Stimulated activated CD8-positive, alpha-beta memory T cell treated with anti-CD3 and anti-CD28 coated beads, Interleukin-15, amount 100 ng/mL, for 1 hour (primary cell): ENCODE results near the gene GZMB.
"Not testable (repeated sequence)": the region's sequence is repeated elsewhere in the genome, so short reads cannot be mapped to it uniquely, and the experiment has no call there.

Source experiments
- DNase-seq: peaks from one replicate; pipeline ENCODE4 v3.0.0-alpha.2; 2020; ENCODE audit warnings: low read depth

The GZMB gene

GRCh38 chr14:24630872-24631477, 3.0 kb downstream of the GZMB start:
- DNase-seq, result no peak

DNA sequence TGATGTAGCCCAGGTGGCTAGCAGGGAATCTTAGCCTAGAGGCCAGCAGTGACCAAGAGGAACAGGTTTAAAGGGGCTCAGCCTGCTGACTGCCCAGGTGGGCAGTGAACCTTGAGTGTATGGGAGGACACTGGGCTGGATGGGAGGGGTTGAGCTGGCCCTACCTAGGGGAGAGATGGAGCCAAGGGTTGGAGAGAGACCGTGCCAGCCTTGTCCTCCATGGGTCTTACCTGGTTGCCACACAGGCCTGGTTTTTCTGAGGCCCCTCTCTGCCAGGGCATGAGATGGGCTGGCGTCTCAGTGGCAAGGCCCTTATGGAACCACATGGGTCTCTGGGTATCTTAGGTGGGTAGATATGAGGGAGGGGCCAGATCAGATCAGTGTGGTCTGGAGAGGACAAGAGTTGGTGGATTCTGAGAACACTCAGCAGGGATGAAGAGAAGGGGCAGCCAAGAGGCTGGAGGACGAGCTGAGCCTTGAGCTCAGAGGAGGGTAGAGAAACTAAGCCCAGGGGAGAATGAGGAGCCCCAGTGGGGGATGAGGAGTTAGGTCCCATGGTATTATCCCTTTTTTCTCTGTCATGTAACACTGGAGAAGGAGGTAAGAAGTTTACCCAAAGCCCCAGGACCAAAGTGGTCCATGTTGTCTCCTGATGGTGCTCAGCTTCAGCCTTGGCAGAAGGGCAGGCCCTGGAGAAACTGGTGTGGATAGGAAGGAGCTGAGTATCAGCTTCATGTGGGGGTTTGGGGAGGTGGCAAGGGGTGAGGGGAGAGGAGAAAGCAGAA, 3.7 kb downstream of the GZMB start:
- DNase-seq, result no peak

GRCh38 chr14:24629521-24629920, 4.5 kb downstream of the GZMB start:
- DNase-seq, result no peak

- no peak for DNase-seq
These were observed 20.2 kb downstream of the GZMB start for GRCh38 chr14:24613747-24614146.

GRCh38 chr14:24613241-24613640, 20.7 kb downstream of the GZMB start:
- no peak for DNase-seq

GRCh38 chr14:24612196-24612595, 21.8 kb downstream of the GZMB start:
- no peak for DNase-seq

DNA sequence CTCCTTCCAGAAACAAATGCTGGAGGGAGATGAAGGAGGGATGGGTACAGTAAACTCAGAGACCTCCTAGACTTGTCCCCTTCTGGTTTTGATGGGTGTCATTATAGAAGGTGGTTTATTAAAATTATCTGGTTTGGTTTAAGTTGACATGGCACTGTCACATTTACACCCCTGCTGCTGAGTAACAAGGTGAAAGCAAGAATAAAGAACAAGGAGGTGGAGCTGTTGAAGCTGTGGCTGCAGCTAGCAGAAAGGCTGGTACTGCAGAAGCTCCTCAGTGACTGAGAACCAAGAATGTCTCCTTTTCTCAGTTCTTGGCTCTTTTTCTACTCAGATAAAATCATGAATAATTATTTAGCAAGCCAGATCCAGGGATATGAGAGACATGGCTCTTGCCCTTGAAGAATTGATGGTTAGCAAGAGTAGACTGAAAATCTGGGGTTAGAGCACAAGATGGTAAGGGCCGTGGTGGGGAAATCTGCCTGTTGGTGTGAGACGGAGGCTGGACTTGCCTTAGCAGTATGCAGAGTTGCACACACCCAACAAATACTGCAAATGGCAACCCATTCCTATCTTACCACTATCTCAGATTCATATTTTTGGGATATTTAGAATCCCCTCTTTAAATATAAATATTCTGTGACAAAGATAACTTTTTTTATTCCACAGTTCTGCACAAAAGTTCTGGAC, 24.2 kb downstream of the GZMB start, which contains the start of gene GZMH:
TSS of gene GZMH (minus strand) at position 31 of the 690 bp plus-strand sequence. CDS start 72 bp downstream, outside the sequence.
- no peak for DNase-seq

DNA sequence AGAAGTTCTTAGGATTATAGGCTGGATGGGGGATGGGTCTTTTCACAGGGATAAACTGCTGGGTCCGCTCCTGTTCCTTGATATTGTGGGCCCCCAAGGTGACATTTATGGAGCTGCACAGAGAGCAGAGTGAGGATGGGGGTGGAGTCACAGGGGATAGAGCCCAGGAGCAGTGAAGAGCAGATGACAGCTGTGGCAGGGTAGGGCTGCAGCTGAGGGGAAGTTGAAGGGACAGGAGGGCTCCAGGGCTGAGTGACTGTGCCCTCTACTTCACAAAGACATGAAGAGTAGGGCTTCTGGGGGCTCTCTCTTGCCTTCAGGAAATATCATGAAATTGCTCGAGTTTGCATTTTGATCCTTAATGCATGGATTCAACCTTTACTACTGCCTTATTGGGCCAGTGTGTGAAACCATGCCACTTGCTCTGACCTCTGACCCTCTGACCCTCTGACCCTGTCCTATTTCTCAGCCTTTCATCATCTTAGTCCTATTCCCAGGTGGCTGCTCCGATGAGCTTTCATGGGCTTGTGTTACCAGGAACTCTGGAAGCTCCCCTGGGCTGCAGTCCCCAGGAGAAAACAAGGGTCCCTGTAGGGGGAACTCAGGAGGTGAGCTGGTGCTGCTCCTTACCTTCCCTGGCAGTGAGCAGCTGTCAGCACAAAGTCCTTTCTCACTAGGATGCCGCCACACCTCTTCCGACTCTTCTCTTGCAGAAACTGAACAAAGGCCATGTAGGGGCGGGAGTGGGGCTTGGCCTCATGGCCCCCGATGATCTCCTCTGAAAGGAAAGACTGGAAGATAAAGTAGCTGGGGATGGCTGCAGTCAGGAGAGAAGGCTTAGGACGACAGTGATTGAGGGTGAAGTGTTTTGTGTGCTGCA, 26.1 kb downstream of the GZMB start:
- DNase-seq, result no peak

- no peak for DNase-seq
These were observed 26.9 kb downstream of the GZMB start for GRCh38 chr14:24607081-24607480.

DNA sequence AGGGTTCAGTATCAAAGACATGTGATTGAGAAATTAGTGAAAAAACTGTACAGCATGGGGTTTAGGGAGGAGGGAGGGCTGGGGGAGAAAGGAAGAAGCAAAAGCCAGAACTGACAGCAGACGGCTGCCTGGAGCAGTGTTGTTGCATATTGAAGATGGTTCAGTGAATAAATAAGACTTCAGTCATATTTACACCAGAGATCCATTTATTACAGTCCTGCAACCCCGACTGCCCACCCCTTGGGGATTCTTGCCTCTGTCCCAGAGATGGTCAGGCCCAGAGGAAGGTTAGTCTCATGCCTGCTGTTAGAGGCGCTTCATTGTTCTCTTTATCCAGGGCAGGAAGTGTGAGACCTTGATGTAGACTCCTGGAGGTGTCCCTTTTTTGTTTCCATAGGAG, 27.7 kb downstream of the GZMB start:
- DNase-seq, result no peak

- peak; percentile 32 for DNase-seq
These were observed 28.4 kb downstream of the GZMB start for GRCh38 chr14:24605435-24606190.

- no peak for DNase-seq
These were observed 36.6 kb downstream of the GZMB start for GRCh38 chr14:24597403-24597802.

GRCh38 chr14:24595073-24595808, 38.7 kb downstream of the GZMB start:
- no peak for DNase-seq

DNA sequence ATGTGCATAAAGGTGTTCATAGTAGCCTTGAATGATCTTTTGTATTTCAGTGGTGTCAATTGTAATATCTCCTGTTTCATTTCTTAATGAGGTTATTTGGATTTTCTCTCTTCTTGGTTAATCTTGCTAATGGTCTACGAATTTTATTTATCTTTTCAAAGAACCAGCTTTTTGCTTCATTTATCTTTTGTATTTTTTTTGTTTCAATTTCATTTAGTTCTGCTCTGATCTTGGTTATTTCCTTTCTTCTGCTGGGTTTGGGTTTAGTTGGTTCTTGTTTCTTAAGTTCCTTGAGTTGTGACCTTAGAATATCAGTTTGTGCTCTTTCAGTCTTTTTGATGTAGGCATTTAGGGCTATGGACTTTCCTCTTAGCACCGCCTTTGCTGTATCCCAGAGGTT, 43.0 kb downstream of the GZMB start:
- DNase-seq, result not testable (repeated sequence)

DNA sequence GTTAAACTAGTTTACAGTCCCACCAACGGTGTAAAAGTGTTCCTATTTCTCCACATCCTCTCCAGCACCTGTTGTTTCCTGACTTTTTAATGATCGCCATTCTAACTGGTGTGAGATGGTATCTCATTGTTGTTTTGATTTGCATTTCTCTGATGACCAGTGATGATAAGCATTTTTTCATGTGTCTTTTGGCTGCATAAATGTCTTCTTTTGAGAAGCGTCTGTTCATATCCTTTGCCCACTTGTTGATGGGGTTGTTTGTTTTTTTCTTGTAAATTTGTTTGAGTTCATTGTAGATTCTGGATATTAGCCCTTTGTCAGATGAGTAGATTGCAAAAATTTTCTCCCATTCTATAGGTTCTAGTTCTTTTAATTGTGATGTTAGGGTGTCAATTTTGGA, 49.6 kb downstream of the GZMB start:
- DNase-seq, result not testable (repeated sequence)
